ENCODE data around the gene SNRK. TPM values are rescaled to one million over a fixed set of nuclear protein-coding genes. Genes with fewer than 3 reads are reported as not detected.

SNRK gene
- total and polyA plus RNA-seq, 7 donors = 10.2 to 47.9 (median 35.1) TPM

DNA sequence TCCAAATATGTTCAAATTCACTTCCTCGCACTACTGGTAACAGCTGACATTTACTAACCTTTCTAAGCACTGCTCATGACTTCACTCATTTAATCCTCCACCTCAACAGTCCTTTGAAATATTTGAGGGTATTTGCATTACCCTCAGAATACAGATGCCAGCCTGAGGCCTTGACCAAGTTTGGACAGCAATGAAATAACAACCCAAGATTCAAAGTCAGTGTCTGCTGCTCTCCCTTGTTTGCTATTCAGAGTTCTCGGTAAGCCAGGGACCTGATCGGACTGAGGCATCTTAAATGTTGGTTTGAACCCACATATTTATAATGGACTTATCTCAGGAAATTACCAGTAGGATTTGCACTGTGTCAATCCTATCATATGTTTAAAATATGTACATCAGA, 19.9 kb upstream of the SNRK start:
- H3K36me3 ChIP-seq = no peaks in the 10 kb centered on the region
- H3K4me3 ChIP-seq = no peak overlapping the region
- no peak overlapping the region for H3K27ac ChIP-seq
- intact Hi-C loops (cut with DNase I) = no loop called here
- no peaks in the 10 kb centered on the region for H3K27me3 ChIP-seq
- 60 to 66% methylated on average over 3 of the region's 3 CpGs for WGBS, 2 donors
- no peaks in the 10 kb centered on the region for H3K4me1 ChIP-seq
- H3K9me3 ChIP-seq = no peaks in the 10 kb centered on the region
- TF ChIP-seq POLR2AphosphoS5 (IDR thresholded peaks at IDR 0.05) (no peak), EP300 (IDR thresholded peaks at IDR 0.05) (no peak), POLR2A (IDR thresholded peaks at IDR 0.05) (no peak)
- TF ChIP-seq, protein P1, sequence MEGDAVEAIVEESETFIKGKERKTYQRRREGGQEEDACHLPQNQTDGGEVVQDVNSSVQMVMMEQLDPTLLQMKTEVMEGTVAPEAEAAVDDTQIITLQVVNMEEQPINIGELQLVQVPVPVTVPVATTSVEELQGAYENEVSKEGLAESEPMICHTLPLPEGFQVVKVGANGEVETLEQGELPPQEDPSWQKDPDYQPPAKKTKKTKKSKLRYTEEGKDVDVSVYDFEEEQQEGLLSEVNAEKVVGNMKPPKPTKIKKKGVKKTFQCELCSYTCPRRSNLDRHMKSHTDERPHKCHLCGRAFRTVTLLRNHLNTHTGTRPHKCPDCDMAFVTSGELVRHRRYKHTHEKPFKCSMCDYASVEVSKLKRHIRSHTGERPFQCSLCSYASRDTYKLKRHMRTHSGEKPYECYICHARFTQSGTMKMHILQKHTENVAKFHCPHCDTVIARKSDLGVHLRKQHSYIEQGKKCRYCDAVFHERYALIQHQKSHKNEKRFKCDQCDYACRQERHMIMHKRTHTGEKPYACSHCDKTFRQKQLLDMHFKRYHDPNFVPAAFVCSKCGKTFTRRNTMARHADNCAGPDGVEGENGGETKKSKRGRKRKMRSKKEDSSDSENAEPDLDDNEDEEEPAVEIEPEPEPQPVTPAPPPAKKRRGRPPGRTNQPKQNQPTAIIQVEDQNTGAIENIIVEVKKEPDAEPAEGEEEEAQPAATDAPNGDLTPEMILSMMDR (IDR thresholded peaks at IDR 0.05) = no peak
- no peak for DNase-seq

DNA sequence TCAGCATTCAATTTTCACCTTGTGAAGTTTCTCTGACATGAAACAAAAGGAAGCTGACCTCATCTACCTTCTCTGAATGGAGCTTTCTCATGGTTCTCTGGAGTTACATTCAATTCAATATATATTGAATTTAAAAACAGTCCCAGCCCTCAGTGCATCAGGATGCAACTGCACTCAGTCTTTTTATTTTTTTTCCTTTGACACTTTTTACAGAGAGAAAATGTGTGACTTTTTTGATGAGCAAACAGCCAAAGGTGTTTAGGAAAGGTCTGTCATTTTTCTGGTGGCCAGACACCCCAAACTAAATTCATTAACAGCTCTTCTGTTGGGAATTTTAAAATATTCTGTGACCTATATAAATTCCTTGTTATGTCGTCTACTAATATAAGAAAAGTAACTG, 19.3 kb upstream of the SNRK start:
- Histone ChIP-seq H3K4me1 (no peaks in the 10 kb centered on the region), H3K27me3 (no peaks in the 10 kb centered on the region), H3K9me3 (no peaks in the 10 kb centered on the region), H3K36me3 (no peaks in the 10 kb centered on the region), H3K27ac (no peak overlapping the region), H3K4me3 (no peak overlapping the region)
- TF ChIP-seq POLR2AphosphoS5 (IDR thresholded peaks at IDR 0.05) (no peak), EP300 (IDR thresholded peaks at IDR 0.05) (no peak), POLR2A (IDR thresholded peaks at IDR 0.05) (no peak)
- TF ChIP-seq, protein P1 (IDR thresholded peaks at IDR 0.05) = no peak
- WGBS, 2 donors = 91 to 93% methylated on average over 1 of the region's 1 CpG
- DNase-seq = no peak
- intact Hi-C loops (cut with DNase I) = no loop called here

DNA sequence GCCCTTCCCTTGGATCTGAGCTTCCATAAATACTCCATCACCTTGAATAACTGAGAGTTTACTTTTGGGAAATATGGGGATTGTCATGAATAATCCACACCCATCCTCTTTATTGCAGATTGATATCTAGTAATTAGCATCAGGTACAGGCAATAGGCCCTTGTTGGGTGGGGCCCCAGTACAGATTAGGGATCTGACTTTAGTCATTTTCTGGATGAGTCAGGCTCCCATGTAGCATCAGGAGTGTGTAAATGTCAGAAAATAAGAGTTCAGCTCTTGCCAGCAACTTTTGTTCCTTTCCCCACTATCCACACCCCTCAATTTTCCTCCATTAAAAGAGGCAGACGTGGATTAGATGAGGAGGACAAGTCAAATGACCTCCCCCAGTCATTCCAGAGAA, 17.7 kb upstream of the SNRK start:
- H3K4me3 ChIP-seq = no peak overlapping the region
- no peaks in the 10 kb centered on the region for H3K36me3 ChIP-seq
- intact Hi-C loops (cut with DNase I) = no loop called here
- no peak for DNase-seq
- no peaks in the 10 kb centered on the region for H3K4me1 ChIP-seq
- no peak overlapping the region for H3K27ac ChIP-seq
- 77 to 87% methylated on average over 1 of the region's 1 CpG for WGBS, 2 donors
- no peaks in the 10 kb centered on the region for H3K9me3 ChIP-seq
- no peaks in the 10 kb centered on the region for H3K27me3 ChIP-seq
- no peak for TF ChIP-seq POLR2AphosphoS5 (IDR thresholded peaks at IDR 0.05)
- no peak for TF ChIP-seq EP300 (IDR thresholded peaks at IDR 0.05)
- no peak for TF ChIP-seq POLR2A (IDR thresholded peaks at IDR 0.05)
- TF ChIP-seq, protein P1 (IDR thresholded peaks at IDR 0.05) = no peak

DNA sequence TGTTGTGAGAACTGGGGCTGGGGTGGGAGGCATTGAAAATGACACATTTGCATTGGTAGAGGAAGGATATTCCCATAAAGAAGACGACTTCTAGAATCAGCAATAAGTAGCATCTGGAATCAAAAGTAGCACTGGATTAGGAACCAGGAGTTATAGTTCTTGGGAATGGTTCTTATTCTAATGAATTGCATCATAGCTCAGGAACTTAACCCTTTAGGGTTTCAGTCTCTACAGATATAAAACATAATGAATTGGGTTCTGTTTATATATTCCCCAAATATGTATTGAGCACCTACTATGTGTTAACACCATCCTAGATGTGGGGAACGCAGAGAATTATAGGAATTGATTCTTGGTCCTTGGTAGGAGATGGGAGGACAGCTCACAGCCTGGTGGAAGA, 16.3 kb upstream of the SNRK start:
- Histone ChIP-seq H3K4me3 (no peak overlapping the region), H3K36me3 (no peaks in the 10 kb centered on the region), H3K9me3 (no peaks in the 10 kb centered on the region), H3K27me3 (no peaks in the 10 kb centered on the region), H3K27ac (no peak overlapping the region), H3K4me1 (no peaks in the 10 kb centered on the region)
- intact Hi-C loops (cut with DNase I) = no loop called here
- TF ChIP-seq, protein P1 (IDR thresholded peaks at IDR 0.05) = no peak
- TF ChIP-seq POLR2A (IDR thresholded peaks at IDR 0.05) = no peak
- no peak for TF ChIP-seq EP300 (IDR thresholded peaks at IDR 0.05)
- TF ChIP-seq POLR2AphosphoS5 (IDR thresholded peaks at IDR 0.05) = no peak
- no peak for DNase-seq
- 84 to 85% methylated on average over 2 of the region's 2 CpGs for WGBS, 2 donors

DNA sequence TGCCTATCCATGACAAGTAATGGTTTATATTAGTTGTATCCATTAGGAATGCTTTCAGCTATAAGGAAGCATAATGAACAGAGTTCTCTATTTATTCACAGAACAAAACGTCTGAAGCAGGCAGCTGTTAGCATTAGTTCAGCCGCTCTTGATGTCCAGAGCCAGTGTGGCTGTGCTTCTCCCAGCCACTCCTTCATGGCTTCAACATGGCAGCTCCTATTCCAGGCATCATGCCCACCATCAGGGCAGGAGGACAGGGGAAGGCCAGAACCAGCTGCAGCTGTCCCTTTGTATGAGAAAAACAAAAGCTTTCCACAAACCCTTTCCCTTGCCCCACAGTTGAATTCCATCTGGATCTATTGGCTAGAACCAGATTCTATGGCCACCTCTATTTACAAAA, 12.9 kb upstream of the SNRK start:
- no peaks in the 10 kb centered on the region for H3K27me3 ChIP-seq
- H3K9me3 ChIP-seq = no peaks in the 10 kb centered on the region
- TF ChIP-seq POLR2AphosphoS5 (IDR thresholded peaks at IDR 0.05) (no peak), POLR2A (IDR thresholded peaks at IDR 0.05) (no peak), EP300 (IDR thresholded peaks at IDR 0.05) (no peak)
- TF ChIP-seq, protein P1 (IDR thresholded peaks at IDR 0.05) = no peak
- no peaks in the 10 kb centered on the region for H3K36me3 ChIP-seq
- WGBS, 2 donors = 79 to 82% methylated on average over 2 of the region's 2 CpGs
- H3K4me1 ChIP-seq = no peaks in the 10 kb centered on the region
- no peak for DNase-seq
- intact Hi-C loops (cut with DNase I) = no loop called here
- H3K4me3 ChIP-seq = no peak overlapping the region
- H3K27ac ChIP-seq = no peak overlapping the region
